ENCODE measurements around the gene GUCY1A2. TPM values are rescaled to one million over a fixed set of nuclear protein-coding genes. Genes with fewer than 3 reads are reported as not detected.

GUCY1A2 gene
- under 1 TPM; under 0.01 to 0.34 TPM for total RNA-seq

GRCh38 chr11:107018219-107018901 lies at the start of gene GUCY1A2:
Gene GUCY1A2 (minus strand): TSS chr11:107018476. CDS start chr11:107018055, 421 bp downstream.

Data from melanocyte of skin (primary cell).